Heart left ventricle (tissue), 13 donors: Measurements from ENCODE around the gene TIMM22.
A peak's percentile ranks its signal among the peaks of the same experiment; 100 is the strongest.

Experiments used
- POLR2A ChIP-seq, 2 donors: fragments of 450-650 bp; IDR thresholded peaks; one replicate each; pipeline ENCODE4 v1.6.1; 2017; ENCODE audit warnings: antibody characterized with exemption in 2 of 2, mild to moderate bottlenecking in 2 of 2, moderate library complexity in 2 of 2
- TF ChIP-seq, protein P1 (sequence below), 12 donors: fragments of 200-600 bp; sonication (generic) in 4 of 12; IDR thresholded peaks; one replicate each; pipeline versions ENCODE4 v1.5.0 to v1.8.0; 2018 to 2022; ENCODE audit warnings: antibody characterized with exemption in 12 of 12, mild to moderate bottlenecking in 5 of 12
- donor health status: ischemic (EF 13 %, LVEDD 7.1; RV severe dilation, severe dysfunction).
- donor health status: DM: no; HTN: yes; CAD: no.
- donor health status: DM: no; HTN: no; CAD: no.
- donor health status: ischemic (EF 25% LVEDD 6.9; RV normal size, moderate dysfunction).
- donor health status: ischemic (EF 25% LVEDD 5.7; RV mildly dilated, moderate dysfunction).
- donor health status: ischemic (EF 35%, LVEDD 5.7; RV mildly dilated, moderate dysfunction).
- donor health status: nonischemic (EF 11% LVEDD 7.7; RV severe dilation, severe dysfunction).
- donor health status: DM: yes; HTN: yes; CAD: no.
- donor health status: PGD.
- donor health status: ischemic (EF 29% LVEDD 5.4; RV normal size, mild dysfunction).
- donor health status: nonischemic (EF 23%, LVEDD 6.1; RV moderate dilation, normal function).

DNA sequence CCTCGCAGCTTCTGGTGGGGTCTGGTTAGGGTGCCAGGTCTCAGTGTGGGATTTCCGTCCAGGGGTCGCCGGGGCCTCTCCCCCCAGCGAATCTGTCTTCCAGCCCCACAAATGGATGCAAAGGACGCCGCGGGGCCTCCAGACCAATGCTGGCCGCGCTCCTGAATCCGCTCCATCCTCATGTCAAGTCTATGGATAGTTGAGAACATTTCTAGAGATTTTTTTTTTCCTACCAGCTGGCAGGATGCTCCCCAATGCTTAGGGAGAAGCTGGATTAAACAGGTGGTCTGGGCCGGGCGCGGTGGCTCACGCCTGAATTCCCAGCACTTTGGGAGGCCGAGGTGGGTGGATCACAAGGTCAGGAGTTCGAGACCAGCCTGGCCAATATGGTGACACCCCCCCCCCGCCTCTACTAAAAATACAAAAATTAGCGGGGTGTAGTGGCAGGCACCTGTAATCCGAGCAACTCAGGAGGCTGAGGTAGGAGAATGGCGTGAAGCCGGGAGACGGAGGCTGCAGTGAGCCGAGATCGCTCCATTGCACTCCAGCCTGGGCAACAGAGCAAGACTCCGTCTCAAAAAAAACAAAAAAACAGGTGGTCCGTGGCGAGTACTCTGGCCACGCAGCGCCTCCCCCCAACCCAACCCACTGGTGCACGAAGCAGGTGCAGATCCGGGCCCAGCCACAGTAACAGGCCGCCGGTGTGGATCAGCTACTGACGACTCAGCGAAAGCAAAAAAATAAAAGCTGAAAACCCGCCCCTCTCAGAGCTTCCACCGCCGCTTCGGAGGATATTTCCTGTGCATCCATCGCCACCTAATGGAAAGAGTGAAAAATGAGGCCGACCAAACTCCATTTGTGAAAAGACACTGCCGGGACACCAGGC, 16.3 kb upstream of the TIMM22 start:
- TF ChIP-seq POLR2A (IDR thresholded peaks at IDR 0.05) = no peak
- TF ChIP-seq, protein P1, sequence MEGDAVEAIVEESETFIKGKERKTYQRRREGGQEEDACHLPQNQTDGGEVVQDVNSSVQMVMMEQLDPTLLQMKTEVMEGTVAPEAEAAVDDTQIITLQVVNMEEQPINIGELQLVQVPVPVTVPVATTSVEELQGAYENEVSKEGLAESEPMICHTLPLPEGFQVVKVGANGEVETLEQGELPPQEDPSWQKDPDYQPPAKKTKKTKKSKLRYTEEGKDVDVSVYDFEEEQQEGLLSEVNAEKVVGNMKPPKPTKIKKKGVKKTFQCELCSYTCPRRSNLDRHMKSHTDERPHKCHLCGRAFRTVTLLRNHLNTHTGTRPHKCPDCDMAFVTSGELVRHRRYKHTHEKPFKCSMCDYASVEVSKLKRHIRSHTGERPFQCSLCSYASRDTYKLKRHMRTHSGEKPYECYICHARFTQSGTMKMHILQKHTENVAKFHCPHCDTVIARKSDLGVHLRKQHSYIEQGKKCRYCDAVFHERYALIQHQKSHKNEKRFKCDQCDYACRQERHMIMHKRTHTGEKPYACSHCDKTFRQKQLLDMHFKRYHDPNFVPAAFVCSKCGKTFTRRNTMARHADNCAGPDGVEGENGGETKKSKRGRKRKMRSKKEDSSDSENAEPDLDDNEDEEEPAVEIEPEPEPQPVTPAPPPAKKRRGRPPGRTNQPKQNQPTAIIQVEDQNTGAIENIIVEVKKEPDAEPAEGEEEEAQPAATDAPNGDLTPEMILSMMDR (IDR thresholded peaks at IDR 0.05) = peak; percentile 59 to 86 (median 76)
